ENCODE data around the gene CAMK2B.

CAMK2B gene

GRCh38 chr7:44247868-44248651 lies 77.3 kb downstream of the CAMK2B start:
- no peak for DNase-seq

GRCh38 chr7:44246396-44247113 lies 78.8 kb downstream of the CAMK2B start:
- no peak for DNase-seq

- DNase-seq = peak; percentile 24
Measured at GRCh38 chr7:44244282-44244681, 81.1 kb downstream of the CAMK2B start.

- DNase-seq = no peak
Measured at GRCh38 chr7:44242091-44242490, 83.3 kb downstream of the CAMK2B start.

GRCh38 chr7:44240983-44241510 lies 84.3 kb downstream of the CAMK2B start:
- DNase-seq = peak; percentile 73

GRCh38 chr7:44240376-44240775 lies 85.0 kb downstream of the CAMK2B start:
- no peak for DNase-seq

GRCh38 chr7:44239361-44239760 lies 86.0 kb downstream of the CAMK2B start:
- no peak for DNase-seq

GRCh38 chr7:44238116-44238695 lies 87.2 kb downstream of the CAMK2B start:
- DNase-seq = no peak

- DNase-seq = no peak
Measured at GRCh38 chr7:44237696-44238095, 87.7 kb downstream of the CAMK2B start.

- no peak for DNase-seq
Measured at GRCh38 chr7:44236333-44236728, 89.1 kb downstream of the CAMK2B start.

GRCh38 chr7:44235582-44236332 lies 89.6 kb downstream of the CAMK2B start:
- no peak for DNase-seq

GRCh38 chr7:44235066-44235465 lies 90.3 kb downstream of the CAMK2B start:
- DNase-seq = no peak

- no peak for DNase-seq
Measured at GRCh38 chr7:44232901-44233715, 92.3 kb downstream of the CAMK2B start.

- no peak for DNase-seq
Measured at GRCh38 chr7:44232396-44232795, 93.0 kb downstream of the CAMK2B start.

GRCh38 chr7:44231088-44231487 lies 94.3 kb downstream of the CAMK2B start:
- no peak for DNase-seq

GRCh38 chr7:44230286-44230685 lies 95.1 kb downstream of the CAMK2B start:
- DNase-seq = no peak

- no peak for DNase-seq
Measured at GRCh38 chr7:44229546-44230105, 95.8 kb downstream of the CAMK2B start.

GRCh38 chr7:44228571-44229350 lies 96.6 kb downstream of the CAMK2B start:
- no peak for DNase-seq

- DNase-seq = no peak
Measured at GRCh38 chr7:44227911-44228310, 97.5 kb downstream of the CAMK2B start.

- no peak for DNase-seq
Measured at GRCh38 chr7:44226396-44226753, 99.0 kb downstream of the CAMK2B start.
